CD8-positive, alpha-beta memory T cell (primary cell): Measurements from ENCODE around the gene ETFB. TPM values are rescaled to one million over a fixed set of nuclear protein-coding genes. Genes with fewer than 3 reads are reported as not detected.

Source experiments
- CTCF ChIA-PET: fragments of 350-600 bp; sonication (Branson Sonifier 250); formaldehyde crosslinking; loops from one replicate; lab custom pipeline; 2021; ENCODE audit warnings: antibody characterized with exemption; lab: Charles Lee
- POLR2A ChIA-PET: fragments of 350-600 bp; sonication (Branson Sonifier 250); formaldehyde crosslinking; loops from one replicate; lab custom pipeline; 2021; ENCODE audit warnings: antibody characterized with exemption; lab: Charles Lee
- DNase-seq, 5 donors: peaks; one replicate each; pipeline versions ENCODE4 v3.0.0 to v3.0.0-alpha.2; 2020 to 2022; ENCODE audit warnings: mixed read lengths in 1 of 5
- H3K27ac ChIP-seq: one replicate; pipeline ENCODE4 v1.7.0; 2013; ENCODE audit warnings: low read depth, mild to moderate bottlenecking, low read length, moderate library complexity
- H3K27me3 ChIP-seq: 2 replicates; pipeline ENCODE4 v1.7.0; 2013; ENCODE audit warnings: low read length, mild to moderate bottlenecking; ENCODE audit not compliant: insufficient read depth, poor library complexity, severe bottlenecking
- H3K36me3 ChIP-seq: 2 replicates; pipeline ENCODE4 v1.7.0; 2013; ENCODE audit warnings: mild to moderate bottlenecking, low read length, moderate library complexity; ENCODE audit not compliant: insufficient read depth
- H3K4me1 ChIP-seq: 2 replicates; pipeline ENCODE4 v1.7.0; 2013; ENCODE audit warnings: mild to moderate bottlenecking, low read length, moderate library complexity; ENCODE audit not compliant: insufficient read depth
- H3K4me3 ChIP-seq: 2 replicates; pipeline ENCODE4 v1.7.0; 2013; ENCODE audit warnings: mild to moderate bottlenecking, low read length
- H3K9me3 ChIP-seq: 2 replicates; pipeline ENCODE4 v1.7.0; 2013; ENCODE audit warnings: mild to moderate bottlenecking, low read length
- H3K27ac Mint-ChIP-seq, 8 donors: one replicate each; pipeline ENCODE4 v1.8.0; 2020 to 2021; ENCODE audit warnings: mixed read lengths in 8 of 8, mild to moderate bottlenecking in 6 of 8, inconsistent platforms in 3 of 8, moderate library complexity in 3 of 8
- H3K27me3 Mint-ChIP-seq, 2 donors: one replicate each; pipeline ENCODE4 v1.8.0; 2020 to 2021; ENCODE audit warnings: mixed read lengths in 2 of 2, mild to moderate bottlenecking in 1 of 2, moderate library complexity in 1 of 2
- H3K36me3 Mint-ChIP-seq, 3 donors: one replicate each; pipeline ENCODE4 v1.8.0; 2020 to 2021; ENCODE audit warnings: mixed read lengths in 3 of 3, inconsistent platforms in 1 of 3, mild to moderate bottlenecking in 1 of 3
- H3K4me1 Mint-ChIP-seq, 3 donors: one replicate each; pipeline ENCODE4 v1.8.0; 2020 to 2021; ENCODE audit warnings: mixed read lengths in 3 of 3, inconsistent platforms in 1 of 3, mild to moderate bottlenecking in 1 of 3
- H3K4me3 Mint-ChIP-seq, 7 donors: one replicate each; pipeline ENCODE4 v1.8.0; 2020 to 2021; ENCODE audit warnings: mixed read lengths in 7 of 7, mild to moderate bottlenecking in 6 of 7, moderate library complexity in 4 of 7, inconsistent platforms in 2 of 7
- H3K9me3 Mint-ChIP-seq, 5 donors: one replicate each; pipeline ENCODE4 v1.8.0; 2020 to 2022; ENCODE audit warnings: mixed read lengths in 5 of 5, mild to moderate bottlenecking in 3 of 5, moderate library complexity in 2 of 5, inconsistent platforms in 1 of 5
- polyA plus RNA-seq: library from polyadenylated mRNA; unstranded; fragments of 300-500 nt; fragmentation: Illumina TruSeq; gene quantifications from one replicate; pipeline ENCODE4 v1.2.3, GENCODE V29; 2021
- total RNA-seq, 2 experiments: library from RNA; stranded (reverse); gene quantifications; one replicate each; pipeline ENCODE4 v1.2.3, GENCODE V29; 2021

ETFB gene
- total and polyA plus RNA-seq, 3 experiments from 2014 or later = 80.0 to 124 (median 122) TPM

DNA sequence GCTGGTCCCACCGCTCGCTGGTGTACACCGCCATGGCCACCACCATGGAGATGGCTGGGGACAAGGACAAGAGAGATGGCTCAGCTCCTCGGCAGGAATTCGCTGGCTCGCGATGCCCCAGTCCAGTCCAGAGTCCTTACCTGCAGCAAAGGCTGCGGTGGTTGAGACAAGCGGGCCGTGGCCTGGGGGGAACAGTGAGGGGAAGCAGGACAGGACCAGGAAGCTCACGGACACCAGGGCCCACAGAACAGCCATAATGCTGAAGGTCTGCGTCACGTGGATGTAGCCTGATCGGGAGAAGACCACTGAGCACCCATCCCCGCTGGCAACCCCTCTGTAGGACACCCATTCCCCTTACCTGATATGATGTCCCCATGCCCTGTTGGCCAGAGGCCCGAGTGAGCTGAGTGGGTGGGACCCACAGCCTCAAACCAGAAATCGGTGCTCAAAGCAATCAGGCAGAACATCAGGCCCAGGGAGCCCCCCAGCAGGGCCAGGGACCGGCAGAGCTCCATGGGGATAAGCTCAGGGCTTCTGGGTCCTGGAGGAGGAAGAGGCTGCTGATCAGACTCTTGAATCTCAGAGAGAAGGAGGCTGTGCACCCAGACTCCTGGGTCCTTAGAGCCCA lies 5.9 kb upstream of the ETFB start:
- H3K27ac Mint-ChIP-seq = peak overlapping the region; percentile 90 to 100 (median 98)
- ChIA-PET POLR2A (interaction anchor here (1.3 to 2.3 kb wide), 3 partner anchors 22 to 70 kb away, joined by 5 to 17 read pairs (median 5); no protein-coding TSS in a partner anchor), CTCF (interaction anchor here (0.9 to 1.9 kb wide), 7 partner anchors 10 to 67 kb away, joined by 3 to 6 read pairs (median 4); partner anchors contain the start of gene VSIG10L)
- peak overlapping the region; percentile 83 to 99 (median 95) for H3K4me3 Mint-ChIP-seq
- Histone ChIP-seq H3K4me3 (peak overlapping the region; percentile 54), H3K9me3 (no peaks in the 10 kb centered on the region), H3K27ac (peak overlapping the region; percentile 76), H3K36me3 (no peaks in the 10 kb centered on the region), H3K4me1 (peaks cover 63% of the 10 kb centered on the region), H3K27me3 (no peaks in the 10 kb centered on the region)
- H3K4me1 Mint-ChIP-seq = peaks cover 72 to 96% (median 84%) of the 10 kb centered on the region in 3 donors
- H3K27me3 Mint-ChIP-seq = peaks cover 0 to 4% of the 10 kb centered on the region in 2 donors
- peaks cover 0 to 16% (median 3%) of the 10 kb centered on the region in 3 donors for H3K36me3 Mint-ChIP-seq
- DNase-seq = no peak
- no peaks in the 10 kb centered on the region for H3K9me3 Mint-ChIP-seq

GRCh38 chr19:51371186-51371690 lies 5.0 kb upstream of the ETFB start:
- no peaks in the 10 kb centered on the region for H3K36me3 ChIP-seq
- peaks cover 61% of the 10 kb centered on the region for H3K4me1 ChIP-seq
- peaks cover 0 to 5% of the 10 kb centered on the region in 2 donors for H3K27me3 Mint-ChIP-seq
- peak overlapping the region; percentile 83 to 99 (median 95) for H3K4me3 Mint-ChIP-seq
- H3K27me3 ChIP-seq = no peaks in the 10 kb centered on the region
- ChIA-PET POLR2A (interaction anchor here (2.3 kb wide), 1 partner anchor 23 kb away, joined by 17 read pairs; no protein-coding TSS in a partner anchor), CTCF (interaction anchor here (1.5 kb wide), 1 partner anchor 29 kb away, joined by 5 read pairs; the partner anchor contains the start of gene VSIG10L)
- H3K4me3 ChIP-seq = peak overlapping the region; percentile 54
- peak overlapping the region; percentile 90 to 100 (median 98) for H3K27ac Mint-ChIP-seq
- no peak for DNase-seq
- H3K9me3 ChIP-seq = no peaks in the 10 kb centered on the region
- H3K36me3 Mint-ChIP-seq = peaks cover 0 to 22% (median 3%) of the 10 kb centered on the region in 3 donors
- peaks cover 71 to 97% (median 79%) of the 10 kb centered on the region in 3 donors for H3K4me1 Mint-ChIP-seq
- no peaks in the 10 kb centered on the region for H3K9me3 Mint-ChIP-seq
- peak overlapping the region; percentile 76 for H3K27ac ChIP-seq

- H3K27ac ChIP-seq = peak overlapping the region; percentile 76
- H3K4me1 ChIP-seq = peaks cover 57% of the 10 kb centered on the region
- peak overlapping the region; percentile 83 to 99 (median 95) for H3K4me3 Mint-ChIP-seq
- H3K27me3 Mint-ChIP-seq = peaks cover 0 to 7% of the 10 kb centered on the region in 2 donors
- H3K36me3 ChIP-seq = no peaks in the 10 kb centered on the region
- ChIA-PET CTCF (no interaction called here), POLR2A (interaction anchor here (1.3 kb wide), 2 partner anchors 10 to 25 kb away, joined by 3 to 8 read pairs; no protein-coding TSS in a partner anchor)
- H3K9me3 ChIP-seq = no peaks in the 10 kb centered on the region
- DNase-seq = no peak
- H3K36me3 Mint-ChIP-seq = peaks cover 0 to 25% (median 3%) of the 10 kb centered on the region in 3 donors
- H3K9me3 Mint-ChIP-seq = no peaks in the 10 kb centered on the region
- no peaks in the 10 kb centered on the region for H3K27me3 ChIP-seq
- peak overlapping the region; percentile 54 for H3K4me3 ChIP-seq
- H3K4me1 Mint-ChIP-seq = peaks cover 67 to 94% (median 77%) of the 10 kb centered on the region in 3 donors
- peak overlapping the region; percentile 90 to 100 (median 98) for H3K27ac Mint-ChIP-seq
Observed at GRCh38 chr19:51370230-51370629, 4.0 kb upstream of the ETFB start.

- H3K27me3 ChIP-seq = no peaks in the 10 kb centered on the region
- no peaks in the 10 kb centered on the region for H3K9me3 Mint-ChIP-seq
- peak within 1 kb of the TSS; percentile 99 for H3K4me3 ChIP-seq
- H3K4me1 Mint-ChIP-seq = peaks cover 64 to 92% (median 74%) of the 10 kb centered on the region in 3 donors
- peak; percentile 30 to 78 (median 45) for DNase-seq
- H3K4me3 Mint-ChIP-seq = peak within 1 kb of the TSS; percentile 89 to 99 (median 95)
- peaks cover 0 to 25% (median 3%) of the 10 kb centered on the region in 3 donors for H3K36me3 Mint-ChIP-seq
- H3K27me3 Mint-ChIP-seq = peaks cover 0 to 8% of the 10 kb centered on the region in 2 donors
- H3K4me1 ChIP-seq = peaks cover 51% of the 10 kb centered on the region
- H3K9me3 ChIP-seq = no peaks in the 10 kb centered on the region
- no peaks in the 10 kb centered on the region for H3K36me3 ChIP-seq
- POLR2A ChIA-PET = interaction anchor here (0.6 to 2.0 kb wide), 4 partner anchors 9 to 29 kb away, joined by 4 to 18 read pairs (median 6); no protein-coding TSS in a partner anchor
- H3K27ac Mint-ChIP-seq = peak within 1 kb of the TSS; percentile 93 to 100 (median 99)
- H3K27ac ChIP-seq = peak within 1 kb of the TSS; percentile 94
- CTCF ChIA-PET = interaction anchor here (0.9 to 1.9 kb wide), 8 partner anchors 9 to 49 kb away, joined by 3 to 7 read pairs (median 3); partner anchors contain the start of gene SIGLEC10
Observed at GRCh38 chr19:51368366-51369282, 2.4 kb upstream of the ETFB start, which contains the start of gene CLDND2. TSS of gene CLDND2 (minus strand) at chr19:51369003. CDS start at chr19:51368577, 426 bp downstream.

DNA sequence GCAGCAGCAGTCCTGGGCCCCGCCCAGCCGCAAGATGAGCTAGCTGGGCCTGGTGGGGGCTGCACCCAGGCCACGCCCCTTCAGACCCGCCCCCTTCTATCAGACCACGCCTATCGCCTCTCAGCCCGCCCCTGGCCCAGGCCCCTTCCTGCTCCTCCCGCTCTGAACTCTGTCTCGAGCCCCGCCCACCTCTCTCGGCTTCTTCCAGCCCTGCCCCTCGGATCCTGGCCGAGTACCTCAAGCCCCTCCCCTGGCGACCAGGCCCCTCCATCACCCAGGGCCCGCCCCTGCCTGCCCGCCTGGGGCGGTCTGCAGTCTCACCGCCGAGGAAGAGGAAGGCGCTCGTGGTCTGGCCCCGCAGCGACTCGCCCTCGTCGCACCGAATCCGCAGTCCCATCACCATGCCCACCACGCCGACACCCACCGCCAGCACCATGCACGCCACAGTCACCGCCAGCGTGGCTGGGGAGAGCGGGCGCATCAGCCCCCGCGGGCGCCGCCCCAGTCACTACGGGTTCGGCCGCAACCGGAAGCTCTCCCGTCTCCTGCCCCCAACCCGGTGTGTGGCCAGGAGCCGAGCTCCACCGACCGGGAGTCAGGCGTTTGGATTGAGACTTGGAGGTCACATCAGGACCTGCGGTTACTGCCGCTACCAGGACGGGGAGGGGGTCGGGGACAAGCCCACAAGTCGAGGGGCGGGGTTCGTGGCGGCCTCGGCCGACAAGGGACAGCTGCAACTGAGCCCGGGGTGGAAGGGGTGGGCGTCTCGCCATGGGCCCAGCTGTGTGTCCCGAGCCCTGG lies 1.6 kb upstream of the ETFB start:
- Mint-ChIP-seq H3K4me1 (peaks cover 63 to 92% (median 74%) of the 10 kb centered on the region in 3 donors), H3K27ac (peak overlapping the region; percentile 93 to 100 (median 99))
- peak; percentile 91 to 95 (median 93) for DNase-seq

DNA sequence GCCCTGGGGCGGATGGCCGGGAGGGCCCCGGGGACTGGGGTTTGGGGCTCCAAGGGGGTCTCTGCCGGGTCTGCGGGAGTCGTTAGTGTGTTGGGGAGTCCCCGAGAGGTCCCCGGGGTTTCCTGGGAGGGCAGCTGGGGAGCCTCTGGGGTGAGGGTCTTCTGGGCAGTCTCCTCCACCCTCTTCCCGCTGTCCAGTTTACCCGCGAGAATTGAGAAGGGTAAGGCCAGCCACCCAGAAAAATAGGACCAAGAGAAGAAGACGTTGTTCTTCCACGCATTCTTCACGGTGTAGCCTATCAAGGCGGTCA lies 1.0 kb upstream of the ETFB start:
- Mint-ChIP-seq H3K9me3 (no peaks in the 10 kb centered on the region), H3K27ac (peak overlapping the region; percentile 93 to 100 (median 99)), H3K27me3 (peaks cover 0 to 10% of the 10 kb centered on the region in 2 donors), H3K4me1 (peaks cover 64 to 92% (median 74%) of the 10 kb centered on the region in 3 donors), H3K36me3 (peaks cover 0 to 25% (median 3%) of the 10 kb centered on the region in 3 donors), H3K4me3 (peak overlapping the region; percentile 89 to 99 (median 95))
- H3K4me1 ChIP-seq = peaks cover 44% of the 10 kb centered on the region
- CTCF ChIA-PET = interaction anchor here (0.7 to 1.5 kb wide), 4 partner anchors 8 to 34 kb away, joined by 3 to 4 read pairs (median 4); no protein-coding TSS in a partner anchor
- DNase-seq = peak in 1 of 5 donors; percentile 64
- peak overlapping the region; percentile 99 for H3K4me3 ChIP-seq
- peak overlapping the region; percentile 94 for H3K27ac ChIP-seq
- H3K9me3 ChIP-seq = no peaks in the 10 kb centered on the region
- H3K27me3 ChIP-seq = no peaks in the 10 kb centered on the region
- POLR2A ChIA-PET = interaction anchor here (0.5 to 2.0 kb wide), 3 partner anchors 11 to 28 kb away, joined by 3 to 18 read pairs (median 4); no protein-coding TSS in a partner anchor
- H3K36me3 ChIP-seq = no peaks in the 10 kb centered on the region

More for the DNA sequence above, 1.6 kb upstream of the ETFB start:
- H3K4me3 Mint-ChIP-seq = peak overlapping the region; percentile 89 to 99 (median 95)
- POLR2A ChIA-PET = interaction anchor here (0.6 to 2.0 kb wide), 4 partner anchors 10 to 28 kb away, joined by 4 to 18 read pairs (median 6); no protein-coding TSS in a partner anchor
- no peaks in the 10 kb centered on the region for H3K27me3 ChIP-seq
- H3K4me1 ChIP-seq = peaks cover 47% of the 10 kb centered on the region
- no peaks in the 10 kb centered on the region for H3K36me3 ChIP-seq
- H3K9me3 ChIP-seq = no peaks in the 10 kb centered on the region
- CTCF ChIA-PET = interaction anchor here (0.7 to 1.9 kb wide), 7 partner anchors 9 to 33 kb away, joined by 3 to 7 read pairs (median 4); no protein-coding TSS in a partner anchor
- peak overlapping the region; percentile 94 for H3K27ac ChIP-seq
- H3K27me3 Mint-ChIP-seq = peaks cover 0 to 10% of the 10 kb centered on the region in 2 donors
- no peaks in the 10 kb centered on the region for H3K9me3 Mint-ChIP-seq
- peaks cover 0 to 25% (median 3%) of the 10 kb centered on the region in 3 donors for H3K36me3 Mint-ChIP-seq
- peak overlapping the region; percentile 99 for H3K4me3 ChIP-seq
